Endothelial cell (in vitro differentiated cells): ENCODE results near the gene TLNRD1. TPM values are rescaled to one million over a fixed set of nuclear protein-coding genes. Genes with fewer than 3 reads are reported as not detected.

Experiments
- DNase-seq: peaks from one replicate; pipeline ENCODE4 v3.0.0; 2021; ENCODE audit warnings: low spot score
- H3K27ac Mint-ChIP-seq: one replicate; pipeline ENCODE4 v1.8.0; 2021; ENCODE audit warnings: mixed read lengths, inconsistent platforms; ENCODE audit not compliant: unreplicated experiment
- H3K27me3 Mint-ChIP-seq: one replicate; pipeline ENCODE4 v1.8.0; 2021; ENCODE audit warnings: mild to moderate bottlenecking, moderate library complexity, mixed read lengths, inconsistent platforms; ENCODE audit not compliant: unreplicated experiment
- H3K36me3 Mint-ChIP-seq: one replicate; pipeline ENCODE4 v1.8.0; 2021; ENCODE audit warnings: mild to moderate bottlenecking, low read depth, mixed read lengths, inconsistent platforms; ENCODE audit not compliant: unreplicated experiment
- H3K4me1 Mint-ChIP-seq: one replicate; pipeline ENCODE4 v1.8.0; 2021; ENCODE audit warnings: mild to moderate bottlenecking, mixed read lengths, inconsistent platforms; ENCODE audit not compliant: unreplicated experiment
- H3K4me3 Mint-ChIP-seq: one replicate; pipeline ENCODE4 v1.8.0; 2021; ENCODE audit warnings: mild to moderate bottlenecking, mixed read lengths, inconsistent platforms; ENCODE audit not compliant: unreplicated experiment
- H3K9me3 Mint-ChIP-seq: one replicate; pipeline ENCODE4 v1.8.0; 2021; ENCODE audit warnings: mixed read lengths, inconsistent platforms; ENCODE audit not compliant: unreplicated experiment
- CTCF ChIP-seq: fragments of 200-600 bp; sonication (generic); IDR thresholded peaks from one replicate; pipeline ENCODE4 v1.5.0; 2021; ENCODE audit warnings: antibody characterized with exemption; ENCODE audit not compliant: unreplicated experiment
- total RNA-seq: library from RNA; stranded (reverse); fragmentation: NEBNext Ultra II Directional; extraction: Animal tissue kit (Norgen Biotek cat#: 25700); gene quantifications from one replicate; pipeline ENCODE4 v1.2.1, GENCODE V29; 2021; ENCODE audit not compliant: unreplicated experiment

The TLNRD1 gene
- total RNA-seq, 1 donor from 2014 or later, result 86.0 TPM

- Mint-ChIP-seq H3K27ac (no peak overlapping the region), H3K4me3 (no peak overlapping the region), H3K27me3 (peaks cover 7% of the 10 kb centered on the region), H3K4me1 (no peaks in the 10 kb centered on the region), H3K36me3 (peaks cover 3% of the 10 kb centered on the region), H3K9me3 (no peaks in the 10 kb centered on the region)
- no peak for DNase-seq
- no peak for TF ChIP-seq CTCF
These were observed 47.2 kb downstream of the TLNRD1 start for GRCh38 chr15:81047928-81048327.

DNA sequence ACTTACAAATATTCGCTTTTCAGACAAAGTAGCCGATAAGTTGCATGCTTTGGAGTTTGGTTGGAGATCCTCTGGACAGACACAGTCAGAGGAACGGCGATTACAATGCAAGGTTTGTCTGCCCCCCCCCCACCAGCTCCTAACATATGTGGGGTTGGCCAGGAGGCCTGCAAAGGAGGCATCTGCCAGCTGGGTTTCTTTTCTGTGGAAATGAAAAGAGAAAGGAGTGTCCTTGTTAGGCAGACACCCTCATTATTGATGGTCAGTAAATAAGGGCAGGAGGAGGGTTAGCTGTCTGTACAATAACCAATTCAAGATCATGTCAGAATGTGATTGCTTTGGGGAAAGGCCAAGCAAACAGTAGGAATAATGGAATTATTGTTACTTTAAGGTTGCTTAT lies 49.1 kb downstream of the TLNRD1 start:
- H3K36me3 Mint-ChIP-seq, result peaks cover 3% of the 10 kb centered on the region
- peaks cover 7% of the 10 kb centered on the region for H3K27me3 Mint-ChIP-seq
- H3K4me1 Mint-ChIP-seq, result no peaks in the 10 kb centered on the region
- H3K4me3 Mint-ChIP-seq, result no peak overlapping the region
- no peaks in the 10 kb centered on the region for H3K9me3 Mint-ChIP-seq
- no peak for TF ChIP-seq CTCF
- DNase-seq, result no peak
- H3K27ac Mint-ChIP-seq, result no peak overlapping the region

DNA sequence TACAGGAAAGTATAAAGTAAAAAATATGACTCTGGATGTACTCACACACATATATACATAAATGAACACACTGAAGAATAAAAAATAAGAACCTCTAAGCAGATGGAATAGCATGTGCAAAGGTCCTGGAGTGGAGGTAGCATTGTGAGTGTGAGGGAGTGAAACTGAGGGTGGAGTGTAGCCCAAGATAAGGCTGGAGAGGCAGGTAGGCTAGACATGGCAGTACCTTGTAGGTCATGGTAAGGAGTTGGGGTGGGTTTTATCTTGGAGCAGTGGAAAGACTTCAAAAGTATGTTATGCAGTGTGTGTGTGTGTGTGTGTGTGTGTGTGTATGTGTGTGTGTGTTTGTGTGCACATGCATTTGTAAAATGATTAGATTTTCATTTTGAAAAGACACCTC lies 49.5 kb downstream of the TLNRD1 start:
- DNase-seq, result no peak
- no peak overlapping the region for H3K27ac Mint-ChIP-seq
- no peak overlapping the region for H3K4me3 Mint-ChIP-seq
- TF ChIP-seq CTCF, result no peak
- no peaks in the 10 kb centered on the region for H3K9me3 Mint-ChIP-seq
- H3K36me3 Mint-ChIP-seq, result peaks cover 3% of the 10 kb centered on the region
- peaks cover 7% of the 10 kb centered on the region for H3K27me3 Mint-ChIP-seq
- H3K4me1 Mint-ChIP-seq, result no peaks in the 10 kb centered on the region

DNA sequence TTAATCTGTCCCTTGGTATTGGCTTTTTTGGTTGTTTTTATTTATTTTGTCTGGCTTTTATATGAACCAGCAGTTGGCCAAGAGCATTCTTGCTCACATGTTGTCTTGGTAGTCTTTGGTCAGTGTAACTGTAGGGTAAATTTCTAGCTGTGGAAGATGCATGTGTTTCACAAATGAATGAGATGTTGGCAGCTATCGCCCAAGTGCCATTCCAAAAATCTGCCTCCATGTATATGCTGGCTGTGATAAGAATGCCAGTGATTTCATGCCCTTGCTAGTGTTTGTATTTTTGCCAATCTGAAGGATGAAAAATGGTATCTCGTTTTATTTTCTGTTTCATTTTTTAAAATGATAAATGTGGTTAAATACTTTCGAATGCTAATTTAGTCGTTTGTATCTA lies 50.1 kb downstream of the TLNRD1 start:
- Mint-ChIP-seq H3K4me3 (no peak overlapping the region), H3K4me1 (no peaks in the 10 kb centered on the region), H3K27ac (no peak overlapping the region), H3K9me3 (no peaks in the 10 kb centered on the region), H3K27me3 (peaks cover 6% of the 10 kb centered on the region), H3K36me3 (peaks cover 3% of the 10 kb centered on the region)
- no peak for DNase-seq
- no peak for TF ChIP-seq CTCF

- no peak for TF ChIP-seq CTCF
- Mint-ChIP-seq H3K27ac (no peak overlapping the region), H3K9me3 (no peaks in the 10 kb centered on the region), H3K27me3 (no peaks in the 10 kb centered on the region), H3K4me3 (no peak overlapping the region), H3K4me1 (no peaks in the 10 kb centered on the region), H3K36me3 (peaks cover 3% of the 10 kb centered on the region)
- DNase-seq, result no peak
These were observed 51.3 kb downstream of the TLNRD1 start for GRCh38 chr15:81052046-81052445.
